HepG2 (cell line): ENCODE measurements around the gene CEACAM16. TPM values are rescaled to one million over a fixed set of nuclear protein-coding genes. Genes with fewer than 3 reads are reported as not detected.

ENCODE experiments used
- ATF3 ChIP-seq: sonication (generic); formaldehyde crosslinking; IDR thresholded peaks from 2 replicates; pipeline ENCODE4 v1.4.0; 2020; ENCODE audit warnings: missing genetic modification reagents
- ELF4 ChIP-seq: sonication (generic); formaldehyde crosslinking; IDR thresholded peaks from 2 replicates; pipeline ENCODE4 v1.5.0; 2020; ENCODE audit warnings: missing genetic modification reagents, mild to moderate bottlenecking, moderate library complexity, borderline replicate concordance
- KDM5A ChIP-seq: fragments of 200-600 bp; sonication (generic); IDR thresholded peaks from 2 replicates; pipeline ENCODE4 v1.7.0; 2018; ENCODE audit warnings: antibody characterized with exemption, mild to moderate bottlenecking, low read length, borderline replicate concordance
- MBNL3 ChIP-seq: fragments of 250-450 bp; sonication (Bioruptor Pico); conservative IDR thresholded peaks from 2 replicates; pipeline ENCODE4 v1.8.0; 2022; ENCODE audit warnings: mild to moderate bottlenecking, inconsistent platforms
- NR2F6 ChIP-seq, 2 experiments: IDR thresholded peaks; 2 replicates each; pipeline ENCODE4 v1.6.1; 2016; ENCODE audit warnings: antibody characterized with exemption in 1 of 2, mild to moderate bottlenecking in 1 of 2
- TCF7 ChIP-seq: sonication (generic); IDR thresholded peaks from 2 replicates; pipeline ENCODE4 v1.6.1; 2016; ENCODE audit warnings: antibody characterized with exemption, low read depth
- ZNF281 ChIP-seq: sonication (generic); formaldehyde crosslinking; IDR thresholded peaks from 2 replicates; pipeline ENCODE4 v1.4.0; 2020; ENCODE audit warnings: missing genetic modification reagents, borderline replicate concordance
- ZNF382 ChIP-seq: sonication (generic); formaldehyde crosslinking; IDR thresholded peaks from 2 replicates; pipeline ENCODE4 v1.5.0; 2020; ENCODE audit warnings: missing genetic modification reagents, mild to moderate bottlenecking, borderline replicate concordance
- ZNF567 ChIP-seq: sonication (generic); formaldehyde crosslinking; IDR thresholded peaks from 2 replicates; pipeline ENCODE4 v1.8.1; 2023; ENCODE audit warnings: mild to moderate bottlenecking, missing genetic modification reagents, borderline replicate concordance
- polyA plus RNA-seq, 8 experiments: library from polyadenylated mRNA; depleted of rRNA in 3 of 8; stranded (reverse) in 7 of 8; unstranded in 1 of 8; fragments of >200 nt; fragmentation: Illumina TruSeq in 4 of 8; extraction: Trizol in 4 of 8; gene quantifications; 2 replicates each; pipeline versions ENCODE4 v1.2.1 to v1.2.3, GENCODE V29; 2011 to 2016; ENCODE audit warnings: low read depth in 4 of 8, missing spikeins in 1 of 8, mixed read lengths in 1 of 8; ENCODE audit not compliant: insufficient read depth in 1 of 8
- total RNA-seq, 5 experiments: library from RNA; depleted of rRNA; stranded (reverse); fragments of >200 nt; fragmentation: Illumina TruSeq; extraction: Trizol; gene quantifications; 2 replicates each; pipeline ENCODE4 v1.2.3, GENCODE V29; 2016; ENCODE audit warnings: low read depth in 1 of 5
- TF ChIP-seq, protein P1 (sequence below), 2 experiments: fragments of 450-650 bp in 1 of 2; sonication (generic) in 1 of 2; formaldehyde crosslinking in 1 of 2; IDR thresholded peaks; 2 replicates each; pipeline versions ENCODE4 v1.6.1 to v1.8.0; 2016 to 2022; ENCODE audit warnings: antibody characterized with exemption in 1 of 2, mild to moderate bottlenecking in 1 of 2, missing genetic modification reagents in 1 of 2
- TF ChIP-seq, protein P2 (sequence below): fragments of 450-650 bp; IDR thresholded peaks from 2 replicates; pipeline ENCODE4 v1.6.1; 2017; ENCODE audit warnings: mild to moderate bottlenecking

Gene CEACAM16
- total and polyA plus RNA-seq, 2 of the 13 experiments (the other 11 are each of a cell fraction or from before 2014, with no cell fraction given): not detected

GRCh38 chr19:44740351-44740824 is 41.4 kb downstream of the CEACAM16 start (continued):
- TF ChIP-seq, protein P1, sequence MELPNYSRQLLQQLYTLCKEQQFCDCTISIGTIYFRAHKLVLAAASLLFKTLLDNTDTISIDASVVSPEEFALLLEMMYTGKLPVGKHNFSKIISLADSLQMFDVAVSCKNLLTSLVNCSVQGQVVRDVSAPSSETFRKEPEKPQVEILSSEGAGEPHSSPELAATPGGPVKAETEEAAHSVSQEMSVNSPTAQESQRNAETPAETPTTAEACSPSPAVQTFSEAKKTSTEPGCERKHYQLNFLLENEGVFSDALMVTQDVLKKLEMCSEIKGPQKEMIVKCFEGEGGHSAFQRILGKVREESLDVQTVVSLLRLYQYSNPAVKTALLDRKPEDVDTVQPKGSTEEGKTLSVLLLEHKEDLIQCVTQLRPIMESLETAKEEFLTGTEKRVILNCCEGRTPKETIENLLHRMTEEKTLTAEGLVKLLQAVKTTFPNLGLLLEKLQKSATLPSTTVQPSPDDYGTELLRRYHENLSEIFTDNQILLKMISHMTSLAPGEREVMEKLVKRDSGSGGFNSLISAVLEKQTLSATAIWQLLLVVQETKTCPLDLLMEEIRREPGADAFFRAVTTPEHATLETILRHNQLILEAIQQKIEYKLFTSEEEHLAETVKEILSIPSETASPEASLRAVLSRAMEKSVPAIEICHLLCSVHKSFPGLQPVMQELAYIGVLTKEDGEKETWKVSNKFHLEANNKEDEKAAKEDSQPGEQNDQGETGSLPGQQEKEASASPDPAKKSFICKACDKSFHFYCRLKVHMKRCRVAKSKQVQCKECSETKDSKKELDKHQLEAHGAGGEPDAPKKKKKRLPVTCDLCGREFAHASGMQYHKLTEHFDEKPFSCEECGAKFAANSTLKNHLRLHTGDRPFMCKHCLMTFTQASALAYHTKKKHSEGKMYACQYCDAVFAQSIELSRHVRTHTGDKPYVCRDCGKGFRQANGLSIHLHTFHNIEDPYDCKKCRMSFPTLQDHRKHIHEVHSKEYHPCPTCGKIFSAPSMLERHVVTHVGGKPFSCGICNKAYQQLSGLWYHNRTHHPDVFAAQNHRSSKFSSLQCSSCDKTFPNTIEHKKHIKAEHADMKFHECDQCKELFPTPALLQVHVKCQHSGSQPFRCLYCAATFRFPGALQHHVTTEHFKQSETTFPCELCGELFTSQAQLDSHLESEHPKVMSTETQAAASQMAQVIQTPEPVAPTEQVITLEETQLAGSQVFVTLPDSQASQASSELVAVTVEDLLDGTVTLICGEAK (IDR thresholded peaks at IDR 0.05): no peak
- TF ChIP-seq, protein P1 (CRISPR knock-in tag; IDR thresholded peaks at IDR 0.05): no peak
- no peak for TF ChIP-seq ZNF382 (CRISPR knock-in tag)
- TF ChIP-seq, protein P2, sequence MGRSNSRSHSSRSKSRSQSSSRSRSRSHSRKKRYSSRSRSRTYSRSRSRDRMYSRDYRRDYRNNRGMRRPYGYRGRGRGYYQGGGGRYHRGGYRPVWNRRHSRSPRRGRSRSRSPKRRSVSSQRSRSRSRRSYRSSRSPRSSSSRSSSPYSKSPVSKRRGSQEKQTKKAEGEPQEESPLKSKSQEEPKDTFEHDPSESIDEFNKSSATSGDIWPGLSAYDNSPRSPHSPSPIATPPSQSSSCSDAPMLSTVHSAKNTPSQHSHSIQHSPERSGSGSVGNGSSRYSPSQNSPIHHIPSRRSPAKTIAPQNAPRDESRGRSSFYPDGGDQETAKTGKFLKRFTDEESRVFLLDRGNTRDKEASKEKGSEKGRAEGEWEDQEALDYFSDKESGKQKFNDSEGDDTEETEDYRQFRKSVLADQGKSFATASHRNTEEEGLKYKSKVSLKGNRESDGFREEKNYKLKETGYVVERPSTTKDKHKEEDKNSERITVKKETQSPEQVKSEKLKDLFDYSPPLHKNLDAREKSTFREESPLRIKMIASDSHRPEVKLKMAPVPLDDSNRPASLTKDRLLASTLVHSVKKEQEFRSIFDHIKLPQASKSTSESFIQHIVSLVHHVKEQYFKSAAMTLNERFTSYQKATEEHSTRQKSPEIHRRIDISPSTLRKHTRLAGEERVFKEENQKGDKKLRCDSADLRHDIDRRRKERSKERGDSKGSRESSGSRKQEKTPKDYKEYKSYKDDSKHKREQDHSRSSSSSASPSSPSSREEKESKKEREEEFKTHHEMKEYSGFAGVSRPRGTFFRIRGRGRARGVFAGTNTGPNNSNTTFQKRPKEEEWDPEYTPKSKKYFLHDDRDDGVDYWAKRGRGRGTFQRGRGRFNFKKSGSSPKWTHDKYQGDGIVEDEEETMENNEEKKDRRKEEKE: no peak
- no peak for TF ChIP-seq MBNL3 (CRISPR knock-in tag)
- no peak for TF ChIP-seq ATF3
- TF ChIP-seq ZNF567 (CRISPR knock-in tag): no peak
- no peak for TF ChIP-seq TCF7
- no peak for TF ChIP-seq KDM5A
- no peak for TF ChIP-seq ELF4 (CRISPR knock-in tag)
- no peak for TF ChIP-seq ZNF281 (CRISPR knock-in tag)
- no peak for TF ChIP-seq NR2F6 (IDR thresholded peaks at IDR 0.05)
- TF ChIP-seq NR2F6 (CRISPR knock-in tag; IDR thresholded peaks at IDR 0.05): peak; percentile 55
